Mesendoderm (in vitro differentiated cells): ENCODE results near the gene TAT. TPM values are rescaled to one million over a fixed set of nuclear protein-coding genes. Genes with fewer than 3 reads are reported as not detected.
A peak's percentile ranks its signal among the peaks of the same experiment; 100 is the strongest.

Experiments
- DNase-seq: peaks from one replicate; pipeline ENCODE4 v3.0.0; 2013
- H2AK5ac ChIP-seq: 2 replicates; pipeline ENCODE4 v1.6.1; 2013; ENCODE audit warnings: low read length, inconsistent platforms
- H2BK120ac ChIP-seq: 2 replicates; pipeline ENCODE4 v1.6.1; 2013; ENCODE audit warnings: low read depth, mild to moderate bottlenecking, low read length, moderate library complexity, mixed read lengths
- H2BK15ac ChIP-seq: replicated peaks from 2 replicates; pipeline ENCODE4 v1.6.1; 2013; ENCODE audit warnings: low read depth, mild to moderate bottlenecking, moderate library complexity
- H2BK5ac ChIP-seq: 2 replicates; pipeline ENCODE4 v1.6.1; 2013; ENCODE audit warnings: low read length, inconsistent platforms
- H3K18ac ChIP-seq: 2 replicates; pipeline ENCODE4 v1.6.1; 2013; ENCODE audit warnings: mild to moderate bottlenecking, low read length, mixed read lengths
- H3K23ac ChIP-seq: one replicate; pipeline ENCODE4 v1.6.1; 2013; ENCODE audit warnings: low read length
- H3K27ac ChIP-seq: 2 replicates; pipeline ENCODE4 v1.5.1; 2013; ENCODE audit warnings: low read depth, mild to moderate bottlenecking, inconsistent platforms, low read length, moderate library complexity
- H3K27me3 ChIP-seq: 2 replicates; pipeline ENCODE4 v1.6.1; 2013; ENCODE audit warnings: low read length, control low read depth, mild to moderate bottlenecking, inconsistent platforms; ENCODE audit not compliant: insufficient read depth, poor library complexity
- H3K36me3 ChIP-seq: 2 replicates; pipeline ENCODE4 v1.6.1; 2013; ENCODE audit warnings: low read length, inconsistent platforms; ENCODE audit not compliant: control insufficient read depth, insufficient read depth
- H3K4ac ChIP-seq: one replicate; pipeline ENCODE4 v1.6.1; 2013; ENCODE audit warnings: low read depth, mild to moderate bottlenecking, low read length, moderate library complexity
- H3K4me1 ChIP-seq: 2 replicates; pipeline ENCODE4 v1.6.1; 2013; ENCODE audit warnings: low read depth, low read length, inconsistent platforms; ENCODE audit not compliant: control insufficient read depth
- H3K4me2 ChIP-seq: 2 replicates; pipeline ENCODE4 v1.6.1; 2013; ENCODE audit warnings: low read length
- H3K4me3 ChIP-seq: 2 replicates; pipeline ENCODE4 v1.5.1; 2013; ENCODE audit warnings: mild to moderate bottlenecking, low read length
- H3K56ac ChIP-seq: one replicate; pipeline ENCODE4 v1.6.1; 2013; ENCODE audit warnings: low read length
- H3K79me1 ChIP-seq: 2 replicates; pipeline ENCODE4 v1.6.1; 2013; ENCODE audit warnings: low read length, inconsistent platforms
- H3K79me2 ChIP-seq: 2 replicates; pipeline ENCODE4 v1.6.1; 2013; ENCODE audit warnings: mild to moderate bottlenecking, low read length; ENCODE audit not compliant: control insufficient read depth, insufficient read depth
- H3K9ac ChIP-seq: 2 replicates; pipeline ENCODE4 v1.6.1; 2013; ENCODE audit warnings: low read length, inconsistent platforms
- H4K5ac ChIP-seq: one replicate; pipeline ENCODE4 v1.6.1; 2013; ENCODE audit warnings: low read length
- H4K8ac ChIP-seq: one replicate; pipeline ENCODE4 v1.6.1; 2013; ENCODE audit warnings: low read depth, mild to moderate bottlenecking, control low read depth, low read length, moderate library complexity
- WGBS: extraction: QIAGEN DNeasy Blood & Tissue Kit; methylation state at CpG from one replicate; pipeline ENCODE4 v1.1.7; 2013; ENCODE audit warnings: low lambda C conversion rate, missing lambda C conversion rate; ENCODE audit not compliant: insufficient coverage; ENCODE audit errors: extremely low coverage; 5-methylcytosine and 5-hydroxymethylcytosine counted together
- polyA plus RNA-seq, 2 experiments: library from polyadenylated mRNA; stranded (reverse); fragments of 200-250 nt; gene quantifications; one replicate each; pipeline ENCODE4 v1.2.3, GENCODE V29; 2013

TAT gene
- 0.03 TPM for polyA plus RNA-seq (2013, experiment 1 of 2)
- 0.01 TPM for polyA plus RNA-seq (2013, experiment 2 of 2)

- Histone ChIP-seq H2BK15ac (no peak within 1 kb of the TSS), H4K5ac (no peak within 1 kb of the TSS), H3K18ac (no peak within 1 kb of the TSS), H3K27me3 (no peaks in the 10 kb centered on the region), H2BK120ac (no peak within 1 kb of the TSS), H4K8ac (no peak within 1 kb of the TSS), H3K4me2 (no peak within 1 kb of the TSS), H3K9ac (no peak within 1 kb of the TSS), H3K79me1 (no peaks in the 10 kb centered on the region), H3K56ac (no peak within 1 kb of the TSS), H2BK5ac (no peak within 1 kb of the TSS), H3K4ac (no peak within 1 kb of the TSS), H3K36me3 (no peaks in the 10 kb centered on the region), H3K23ac (no peak within 1 kb of the TSS), H3K79me2 (no peaks in the 10 kb centered on the region), H3K4me3 (no peak within 1 kb of the TSS), H2AK5ac (no peak within 1 kb of the TSS), H3K27ac (no peak within 1 kb of the TSS), H3K4me1 (no peaks in the 10 kb centered on the region)
- DNase-seq: peak; percentile 18
- WGBS: no CpG with 5 or more reads among the region's 3 CpGs
Measured at GRCh38 chr16:71576971-71577370, at the start of gene TAT. TSS of gene TAT (minus strand) at chr16:71577092. CDS start at chr16:71576415, 677 bp downstream.

GRCh38 chr16:71626018-71626857, 49.3 kb upstream of the TAT start, which contains the start of gene MARVELD3:
TSS of gene MARVELD3 (plus strand) at chr16:71626184. CDS start at chr16:71626230, 46 bp downstream.
- H3K9ac ChIP-seq: peak within 1 kb of the TSS; percentile 67
- H3K18ac ChIP-seq: peak within 1 kb of the TSS; percentile 7
- H3K27me3 ChIP-seq: no peaks in the 10 kb centered on the region
- H3K4me1 ChIP-seq: no peaks in the 10 kb centered on the region
- no peak within 1 kb of the TSS for H2BK120ac ChIP-seq
- no peak within 1 kb of the TSS for H3K27ac ChIP-seq
- H3K79me2 ChIP-seq: no peaks in the 10 kb centered on the region
- no peaks in the 10 kb centered on the region for H3K79me1 ChIP-seq
- WGBS: no CpG with 5 or more reads among the region's 98 CpGs
- DNase-seq: peak; percentile 80
- H4K5ac ChIP-seq: no peak within 1 kb of the TSS
- H3K4me2 ChIP-seq: peak within 1 kb of the TSS; percentile 75
- no peak within 1 kb of the TSS for H2BK15ac ChIP-seq
- H3K56ac ChIP-seq: peak within 1 kb of the TSS; percentile 89
- H2BK5ac ChIP-seq: no peak within 1 kb of the TSS
- peak within 1 kb of the TSS; percentile 6 for H3K23ac ChIP-seq
- no peaks in the 10 kb centered on the region for H3K36me3 ChIP-seq
- no peak within 1 kb of the TSS for H3K4ac ChIP-seq
- peak within 1 kb of the TSS; percentile 41 for H3K4me3 ChIP-seq
- H4K8ac ChIP-seq: no peak within 1 kb of the TSS
- H2AK5ac ChIP-seq: no peak within 1 kb of the TSS

GRCh38 chr16:71625113-71625850, 48.4 kb upstream of the TAT start:
- H4K8ac ChIP-seq: no peak overlapping the region
- no peak overlapping the region for H4K5ac ChIP-seq
- no peak overlapping the region for H3K23ac ChIP-seq
- no peak overlapping the region for H3K56ac ChIP-seq
- H3K4me2 ChIP-seq: no peak overlapping the region
- H3K27me3 ChIP-seq: no peaks in the 10 kb centered on the region
- H2AK5ac ChIP-seq: no peak overlapping the region
- H3K36me3 ChIP-seq: no peaks in the 10 kb centered on the region
- H3K27ac ChIP-seq: no peak overlapping the region
- H2BK120ac ChIP-seq: no peak overlapping the region
- H2BK5ac ChIP-seq: no peak overlapping the region
- WGBS: 94% methylated on average over 2 of the region's 7 CpGs
- DNase-seq: no peak
- no peak overlapping the region for H3K4me3 ChIP-seq
- H3K79me2 ChIP-seq: no peaks in the 10 kb centered on the region
- no peak overlapping the region for H2BK15ac ChIP-seq
- no peaks in the 10 kb centered on the region for H3K4me1 ChIP-seq
- no peaks in the 10 kb centered on the region for H3K79me1 ChIP-seq
- H3K9ac ChIP-seq: no peak overlapping the region
- H3K4ac ChIP-seq: no peak overlapping the region
- H3K18ac ChIP-seq: no peak overlapping the region

- H3K18ac ChIP-seq: no peak overlapping the region
- H3K56ac ChIP-seq: no peak overlapping the region
- no peak overlapping the region for H3K9ac ChIP-seq
- no peak overlapping the region for H3K4me3 ChIP-seq
- H2BK15ac ChIP-seq: no peak overlapping the region
- no peaks in the 10 kb centered on the region for H3K79me2 ChIP-seq
- H2BK5ac ChIP-seq: no peak overlapping the region
- H3K27me3 ChIP-seq: no peaks in the 10 kb centered on the region
- H3K36me3 ChIP-seq: no peaks in the 10 kb centered on the region
- no peak overlapping the region for H3K23ac ChIP-seq
- H2AK5ac ChIP-seq: no peak overlapping the region
- H3K4ac ChIP-seq: no peak overlapping the region
- no peak overlapping the region for H4K5ac ChIP-seq
- no peak for DNase-seq
- no peaks in the 10 kb centered on the region for H3K79me1 ChIP-seq
- H3K4me2 ChIP-seq: no peak overlapping the region
- H3K27ac ChIP-seq: no peak overlapping the region
- H4K8ac ChIP-seq: no peak overlapping the region
- H2BK120ac ChIP-seq: no peak overlapping the region
- H3K4me1 ChIP-seq: no peaks in the 10 kb centered on the region
- no CpG with 5 or more reads among the region's 3 CpGs for WGBS
Measured at GRCh38 chr16:71623597-71623996, 46.7 kb upstream of the TAT start.

- Histone ChIP-seq H2BK120ac (no peak overlapping the region), H4K5ac (no peak overlapping the region), H3K36me3 (no peaks in the 10 kb centered on the region), H3K79me2 (no peaks in the 10 kb centered on the region), H3K18ac (no peak overlapping the region), H3K9ac (no peak overlapping the region), H3K23ac (no peak overlapping the region), H3K27ac (no peak overlapping the region), H3K4me1 (no peaks in the 10 kb centered on the region), H3K4me3 (no peak overlapping the region), H4K8ac (no peak overlapping the region), H3K79me1 (no peaks in the 10 kb centered on the region), H3K4me2 (no peak overlapping the region), H2BK15ac (no peak overlapping the region), H2BK5ac (no peak overlapping the region), H2AK5ac (no peak overlapping the region), H3K56ac (no peak overlapping the region), H3K27me3 (no peaks in the 10 kb centered on the region), H3K4ac (no peak overlapping the region)
- no peak for DNase-seq
Measured at GRCh38 chr16:71622088-71622487, 45.2 kb upstream of the TAT start.
